ENCODE results near the gene AMBP. TPM values are rescaled to one million over a fixed set of nuclear protein-coding genes. Genes with fewer than 3 reads are reported as not detected.

The AMBP gene
- total and polyA plus RNA-seq, 2 of the 13 experiments (the other 11 are each of a cell fraction or from before 2014, with no cell fraction given): 1,510 to 2,580 TPM

DNA sequence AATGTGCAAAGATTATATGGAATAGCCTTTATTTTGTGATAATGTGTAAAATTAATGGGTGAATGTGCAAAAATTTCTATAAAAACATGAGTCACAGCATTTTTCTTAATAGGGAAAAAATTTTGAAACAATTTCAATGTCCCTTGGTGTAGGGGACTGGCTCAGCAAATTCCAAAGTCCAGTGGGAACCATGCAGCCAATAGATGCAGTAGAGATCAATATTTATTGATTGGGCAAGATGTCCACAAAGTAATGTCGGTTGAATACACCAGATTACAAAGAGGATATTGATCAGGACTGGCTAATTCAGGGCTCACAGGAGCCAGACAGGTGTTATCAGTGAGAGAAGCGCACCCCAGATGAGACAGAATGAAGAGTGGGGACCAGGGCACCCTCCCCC lies 62.5 kb downstream of the AMBP start:
- H3K79me2 ChIP-seq (ENCODE audit: insufficient read depth, low read length): no peaks in the 10 kb centered on the region
- H3K27ac ChIP-seq (ENCODE audit: extremely low read length, insufficient read depth, low read length): no peak overlapping the region
- ATAC-seq (no peak), FAIRE-seq (no peak), DNase-seq (ENCODE audit: low spot score) (no peak)
- no peaks in the 10 kb centered on the region for H4K20me1 ChIP-seq (ENCODE audit: insufficient read depth, low read length)
- no peak overlapping the region for H3K9ac ChIP-seq (ENCODE audit: insufficient read depth, low read depth, low read length)
- in situ Hi-C loops (cut with HindIII; ENCODE audit: extremely low pct_ligation_motif_present, low pct_unique_long_range_greater_than_20kb): no loop called here
- H2AFZ ChIP-seq (ENCODE audit: low read length): no peak overlapping the region
- no peaks in the 10 kb centered on the region for H3K36me3 ChIP-seq (replicated peaks in 1 of 2; ENCODE audit: control insufficient read depth in 1 of 2, insufficient read depth in 2 of 2, low read length in 2 of 2)
- H3K9me3 ChIP-seq (ENCODE audit: low read length): no peaks in the 10 kb centered on the region
- CTCF ChIA-PET (ENCODE audit: low intra/inter-chr PET ratio, low total read pairs): no interaction called here
- no peak overlapping the region for H3K4me2 ChIP-seq (ENCODE audit: low read depth, low read length)
- POLR2A ChIA-PET: no interaction called here
- peaks cover 0 to 5% of the 10 kb centered on the region in 2 experiments; a peak in 2 of 5 replicates for H3K27me3 ChIP-seq (ENCODE audit: control insufficient read depth in 1 of 2, insufficient read depth in 2 of 2, low read length in 2 of 2)
- WGBS (ENCODE audit: low lambda C conversion rate): 35% methylated on average over 2 of the region's 2 CpGs
- no TSS peak for BruUV-seq (replicated peaks)
- intact Hi-C loops (cut with micrococcal nuclease; ENCODE audit: unreplicated experiment): no loop called here
- H3K4me1 ChIP-seq (ENCODE audit: insufficient read depth, low read length): peaks cover 6% of the 10 kb centered on the region
- H3K4me3 ChIP-seq (replicated peaks in 1 of 3; ENCODE audit: insufficient read depth in 1 of 3, low read depth in 2 of 3, low read length in 3 of 3): no peak overlapping the region
- TF ChIP-seq NRL (CRISPR knock-in tag; IDR thresholded peaks at IDR 0.05; ENCODE audit: borderline replicate concordance) (no peak), SALL1 (CRISPR knock-in tag; IDR thresholded peaks at IDR 0.05) (peak; percentile 32; the same call in 1 of the 2 replicates), TAF15 (IDR thresholded peaks at IDR 0.05; ENCODE audit: low read depth, low read length, poor library complexity, severe bottlenecking) (no peak), ZNF841 (CRISPR knock-in tag; IDR thresholded peaks at IDR 0.05; ENCODE audit: borderline replicate concordance) (no peak), NFE2L1 (CRISPR knock-in tag; IDR thresholded peaks at IDR 0.05; ENCODE audit: borderline replicate concordance) (no peak), PCBP2 (optimal IDR thresholded peaks at IDR 0.05; ENCODE audit: low read depth, low read length, poor library complexity, severe bottlenecking) (no peak), SOX13 (IDR thresholded peaks at IDR 0.05) (no peak), SOX13 (CRISPR knock-in tag; conservative IDR thresholded peaks at IDR 0.05 in 1 of 2, IDR thresholded peaks at IDR 0.05 in 1 of 2) (0 out of 4 replicates have a peak, but pooled peaks of 1 of the 2 experiments have one; percentile 7), IKZF4 (CRISPR knock-in tag; IDR thresholded peaks at IDR 0.05; ENCODE audit: borderline replicate concordance, low read depth, not compliant biosample characterization) (no peak), ZNF232 (CRISPR knock-in tag; IDR thresholded peaks at IDR 0.05; ENCODE audit: borderline replicate concordance) (no peak), TOE1 (CRISPR knock-in tag; IDR thresholded peaks at IDR 0.05) (no peak), NBN (conservative IDR thresholded peaks at IDR 0.05) (no peak), HNF4A (CRISPR knock-in tag; IDR thresholded peaks at IDR 0.05) (peak; percentile 24; the same call in 1 of the 2 replicates), ZNF256 (CRISPR knock-in tag; conservative IDR thresholded peaks at IDR 0.05) (no peak), ZNF619 (CRISPR knock-in tag; IDR thresholded peaks at IDR 0.05) (no peak), GATAD2A (CRISPR knock-in tag; IDR thresholded peaks at IDR 0.05) (peak; percentile 78), U2AF1 (optimal IDR thresholded peaks at IDR 0.05; ENCODE audit: low read depth, low read length) (no peak)
- TF ChIP-seq, protein P1, sequence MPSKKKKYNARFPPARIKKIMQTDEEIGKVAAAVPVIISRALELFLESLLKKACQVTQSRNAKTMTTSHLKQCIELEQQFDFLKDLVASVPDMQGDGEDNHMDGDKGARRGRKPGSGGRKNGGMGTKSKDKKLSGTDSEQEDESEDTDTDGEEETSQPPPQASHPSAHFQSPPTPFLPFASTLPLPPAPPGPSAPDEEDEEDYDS (CRISPR knock-in tag; IDR thresholded peaks at IDR 0.05): no peak
- TF ChIP-seq, protein P2, sequence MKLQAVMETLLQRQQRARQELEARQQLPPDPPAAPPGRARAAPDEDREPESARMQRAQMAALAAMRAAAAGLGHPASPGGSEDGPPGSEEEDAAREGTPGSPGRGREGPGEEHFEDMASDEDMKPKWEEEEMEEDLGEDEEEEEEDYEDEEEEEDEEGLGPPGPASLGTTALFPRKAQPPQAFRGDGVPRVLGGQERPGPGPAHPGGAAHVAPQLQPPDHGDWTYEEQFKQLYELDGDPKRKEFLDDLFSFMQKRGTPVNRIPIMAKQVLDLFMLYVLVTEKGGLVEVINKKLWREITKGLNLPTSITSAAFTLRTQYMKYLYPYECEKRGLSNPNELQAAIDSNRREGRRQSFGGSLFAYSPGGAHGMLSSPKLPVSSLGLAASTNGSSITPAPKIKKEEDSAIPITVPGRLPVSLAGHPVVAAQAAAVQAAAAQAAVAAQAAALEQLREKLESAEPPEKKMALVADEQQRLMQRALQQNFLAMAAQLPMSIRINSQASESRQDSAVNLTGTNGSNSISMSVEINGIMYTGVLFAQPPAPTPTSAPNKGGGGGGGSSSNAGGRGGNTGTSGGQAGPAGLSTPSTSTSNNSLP (IDR thresholded peaks at IDR 0.05; ENCODE audit: low read depth, low read length): no peak
- TF ChIP-seq, protein P3, sequence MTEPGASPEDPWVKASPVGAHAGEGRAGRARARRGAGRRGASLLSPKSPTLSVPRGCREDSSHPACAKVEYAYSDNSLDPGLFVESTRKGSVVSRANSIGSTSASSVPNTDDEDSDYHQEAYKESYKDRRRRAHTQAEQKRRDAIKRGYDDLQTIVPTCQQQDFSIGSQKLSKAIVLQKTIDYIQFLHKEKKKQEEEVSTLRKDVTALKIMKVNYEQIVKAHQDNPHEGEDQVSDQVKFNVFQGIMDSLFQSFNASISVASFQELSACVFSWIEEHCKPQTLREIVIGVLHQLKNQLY (CRISPR knock-in tag; IDR thresholded peaks at IDR 0.05): peak; percentile 59; the same call in 1 of the 2 replicates
